Brain pericyte (primary cell): Measurements from ENCODE around the gene SELENOV.

Experiments used
- DNase-seq: peaks from one replicate; pipeline ENCODE4 v3.0.0-alpha.2; 2012; ENCODE audit warnings: low read depth, low spot score

Gene SELENOV

DNA sequence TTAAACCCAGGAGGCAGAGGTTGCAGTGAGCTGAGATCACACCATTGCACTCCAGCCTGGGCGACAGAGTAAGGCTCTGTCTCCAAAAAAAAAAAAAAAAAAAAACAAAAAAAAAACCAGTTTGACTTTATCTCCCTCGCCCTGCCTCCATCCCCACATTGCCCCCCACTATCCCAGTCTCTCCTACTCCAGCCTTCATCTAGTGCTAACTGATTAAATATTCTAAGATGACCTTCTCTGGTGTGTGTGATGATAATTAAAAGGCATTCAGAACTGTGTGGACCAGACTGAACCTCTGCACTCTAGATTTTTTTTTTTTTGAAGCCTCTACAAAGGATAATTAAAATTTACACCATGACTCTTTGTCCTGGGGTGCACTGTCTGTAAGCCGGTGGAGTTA, 22.2 kb upstream of the SELENOV start:
- DNase-seq = no peak

GRCh38 chr19:39494661-39495060, 20.3 kb upstream of the SELENOV start:
- DNase-seq = no peak

DNA sequence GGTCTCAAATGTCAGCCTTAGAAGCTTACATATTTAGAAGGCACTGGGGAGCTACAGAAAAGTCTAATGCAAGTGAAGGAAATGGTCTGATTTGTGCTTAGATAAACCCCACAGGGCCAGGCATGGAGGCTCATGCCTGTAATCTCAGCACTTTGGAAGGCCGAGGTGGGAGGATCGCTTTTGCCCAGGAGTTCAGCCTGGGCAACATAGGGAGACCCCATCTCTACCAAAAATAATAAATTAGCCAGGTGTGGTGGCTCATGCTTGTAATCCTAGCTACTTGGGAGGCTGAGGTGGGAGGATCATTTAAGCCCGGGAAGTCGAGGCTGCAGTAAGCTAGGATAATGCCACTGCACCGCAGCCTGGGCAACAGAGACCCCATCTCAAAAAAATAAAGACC, 18.9 kb upstream of the SELENOV start:
- DNase-seq = no peak

DNA sequence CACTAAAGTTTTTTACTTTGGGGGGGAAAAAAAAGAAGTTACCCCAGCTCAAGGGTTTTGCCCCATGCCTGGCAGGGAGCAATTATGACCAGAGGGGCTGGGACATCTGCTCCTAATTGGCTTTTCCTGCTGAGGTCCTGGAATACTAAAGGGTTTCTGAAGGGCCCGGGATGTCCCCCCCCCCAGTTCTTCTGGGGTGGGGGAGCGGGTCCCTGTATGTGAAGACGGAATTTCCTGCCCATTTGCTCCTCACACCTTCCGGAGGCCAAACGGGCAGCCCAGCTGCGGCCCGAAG, 17.3 kb upstream of the SELENOV start:
- DNase-seq = no peak

GRCh38 chr19:39497996-39498797, 16.7 kb upstream of the SELENOV start:
- no peak for DNase-seq

DNA sequence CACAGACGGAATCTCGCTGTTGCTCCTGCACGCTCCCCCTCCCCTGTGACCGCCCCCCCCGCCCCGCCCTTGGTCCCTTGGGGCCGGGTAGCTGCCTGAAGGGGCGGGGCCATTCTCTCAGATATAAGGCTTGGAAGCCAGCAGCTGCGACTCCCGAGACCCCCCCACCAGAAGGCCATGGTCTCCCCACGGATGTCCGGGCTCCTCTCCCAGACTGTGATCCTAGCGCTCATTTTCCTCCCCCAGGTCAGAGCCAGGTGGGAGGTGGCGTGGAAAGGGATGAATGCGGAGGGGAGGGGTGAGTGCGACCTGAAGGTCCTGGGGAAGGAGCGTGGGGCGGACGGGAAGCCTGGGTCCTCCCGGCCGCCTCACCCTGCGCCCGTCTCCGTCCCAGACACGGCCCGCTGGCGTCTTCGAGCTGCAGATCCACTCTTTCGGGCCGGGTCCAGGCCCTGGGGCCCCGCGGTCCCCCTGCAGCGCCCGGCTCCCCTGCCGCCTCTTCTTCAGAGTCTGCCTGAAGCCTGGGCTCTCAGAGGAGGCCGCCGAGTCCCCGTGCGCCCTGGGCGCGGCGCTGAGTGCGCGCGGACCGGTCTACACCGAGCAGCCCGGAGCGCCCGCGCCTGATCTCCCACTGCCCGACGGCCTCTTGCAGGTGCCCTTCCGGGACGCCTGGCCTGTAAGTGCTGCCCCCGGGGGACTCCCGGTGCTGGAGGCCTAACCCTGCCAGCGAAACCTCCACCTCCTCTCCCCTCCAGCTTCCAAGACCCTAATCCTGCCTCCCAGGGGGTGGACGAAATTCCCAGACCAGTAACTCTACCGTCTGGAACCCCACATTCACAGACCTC, 15.9 kb upstream of the SELENOV start, which contains the start of gene DLL3:
Gene DLL3, plus strand, starts transcription at position 150 of the 845 bp plus-strand sequence. Its CDS starts 28 bp downstream, at position 178.
- DNase-seq = no peak

DNA sequence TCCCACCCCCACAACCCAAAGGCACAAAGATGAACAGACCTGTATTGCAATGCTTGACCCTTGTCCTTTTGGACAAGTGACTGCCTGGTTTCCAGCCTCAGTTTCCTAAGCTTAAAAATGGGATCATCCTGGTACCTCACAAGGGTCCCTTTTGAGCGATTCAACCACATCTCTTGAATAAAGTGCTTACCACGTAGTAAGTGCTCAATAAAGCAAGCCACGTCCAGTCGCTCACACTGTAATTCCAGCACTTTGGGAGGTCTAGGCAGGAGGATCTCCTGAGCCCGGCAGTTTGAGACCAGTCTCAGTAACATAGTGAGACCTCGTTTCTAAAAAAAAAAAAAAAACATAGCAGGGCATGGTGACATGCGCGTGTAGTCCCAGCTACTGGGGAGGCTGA, 15.0 kb upstream of the SELENOV start:
- DNase-seq = no peak

DNA sequence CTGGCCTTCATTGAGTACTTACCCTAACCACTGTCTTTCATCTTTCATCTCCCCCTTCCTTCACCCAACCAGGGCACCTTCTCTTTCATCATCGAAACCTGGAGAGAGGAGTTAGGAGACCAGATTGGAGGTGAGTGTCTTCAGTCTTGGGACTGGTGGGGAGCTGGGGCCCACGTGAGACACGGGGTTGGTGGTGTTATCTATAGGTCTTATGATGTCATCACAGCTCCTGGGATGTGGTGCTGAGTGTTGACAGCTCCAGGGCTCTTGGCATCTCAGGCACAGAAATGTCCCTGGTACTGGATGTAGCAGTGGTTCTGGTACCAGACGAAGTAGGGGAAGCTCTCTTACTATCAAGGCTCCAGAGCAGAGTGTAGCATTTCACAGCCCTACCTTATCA, 14.4 kb upstream of the SELENOV start:
- DNase-seq = no peak

DNA sequence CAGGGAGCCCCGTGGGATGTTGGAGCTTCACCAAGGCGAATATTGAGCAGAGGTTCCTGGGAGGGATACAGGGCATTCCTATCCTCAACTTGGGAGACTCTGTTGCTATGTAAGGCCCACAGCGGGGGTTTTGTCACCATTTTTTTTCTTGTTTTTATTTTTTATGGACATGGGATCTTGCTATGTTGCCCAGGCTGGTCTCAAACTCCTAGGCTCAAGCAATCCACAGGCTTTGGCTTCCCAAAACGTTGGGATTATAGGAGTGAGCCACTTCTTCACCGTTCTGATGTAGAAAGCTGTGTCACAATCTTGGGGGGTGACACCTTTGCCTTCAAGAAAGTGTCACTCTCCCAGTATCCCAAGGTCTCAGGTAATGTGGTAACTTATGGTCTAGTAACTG, 13.6 kb upstream of the SELENOV start:
- DNase-seq = no peak

- DNase-seq = no peak
These were observed 12.1 kb upstream of the SELENOV start for GRCh38 chr19:39502640-39503417.

DNA sequence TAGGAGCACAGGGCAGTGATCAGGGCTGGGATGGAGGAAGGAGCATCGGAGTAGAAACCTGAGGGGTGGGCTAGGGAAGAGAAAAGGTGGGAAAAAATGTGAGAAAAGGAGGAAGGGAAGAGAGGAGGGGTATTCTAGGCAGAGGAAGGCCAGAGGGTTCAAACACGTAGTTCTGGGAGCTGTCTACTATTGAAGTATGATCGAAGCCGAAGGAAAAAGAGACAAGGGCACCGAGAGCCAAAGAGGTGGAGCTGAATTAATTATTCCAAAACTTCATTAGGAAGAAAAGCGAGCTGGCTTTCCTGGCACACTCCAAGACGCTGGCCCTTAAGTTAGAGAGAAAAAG, 8.4 kb upstream of the SELENOV start:
- no peak for DNase-seq

- DNase-seq = no peak
These were observed 7.8 kb upstream of the SELENOV start for GRCh38 chr19:39506944-39507714.

- DNase-seq = no peak
These were observed 7.1 kb upstream of the SELENOV start for GRCh38 chr19:39507715-39508364.

DNA sequence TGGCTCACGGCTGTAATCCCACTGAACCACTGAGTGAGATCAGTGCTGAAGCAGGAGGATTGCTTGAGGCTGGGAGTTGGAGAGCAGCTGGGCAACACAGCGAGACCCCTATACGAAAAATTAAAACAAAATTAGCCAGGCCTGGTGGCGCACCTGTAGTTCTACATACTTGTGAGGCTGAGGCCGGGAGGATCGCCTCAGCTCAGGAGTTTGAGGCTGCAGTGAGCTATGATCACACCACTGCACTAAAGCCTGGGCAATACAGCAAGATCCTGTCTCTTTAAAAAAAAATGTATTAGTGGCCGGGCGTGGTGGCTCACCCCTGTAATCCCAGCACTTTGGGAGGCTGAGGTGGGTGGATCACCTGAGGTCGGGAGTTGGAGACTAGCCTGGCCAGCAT, 6.3 kb upstream of the SELENOV start:
- no peak for DNase-seq

DNA sequence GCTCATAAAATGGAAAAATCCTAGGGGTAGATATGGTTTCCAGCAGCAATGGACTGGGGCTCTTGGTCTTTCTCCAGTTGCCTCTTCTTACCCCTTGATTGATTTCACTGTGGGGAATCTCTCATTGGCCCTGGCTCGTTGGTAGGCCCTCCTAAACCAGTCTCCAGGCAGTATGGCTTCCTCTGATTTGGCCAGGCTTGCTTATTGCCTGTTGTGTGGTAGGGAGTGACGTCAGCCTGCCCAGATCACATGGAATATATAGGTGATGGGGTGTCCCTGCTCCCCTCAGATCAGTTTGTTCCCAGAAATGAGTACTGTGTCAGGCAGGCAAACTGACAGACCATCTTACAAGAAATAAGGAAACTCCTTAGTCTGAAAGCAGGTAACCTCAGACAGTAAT, 5.7 kb upstream of the SELENOV start:
- DNase-seq = no peak

- DNase-seq = no peak
These were observed 2.0 kb upstream of the SELENOV start for GRCh38 chr19:39512988-39513387.

DNA sequence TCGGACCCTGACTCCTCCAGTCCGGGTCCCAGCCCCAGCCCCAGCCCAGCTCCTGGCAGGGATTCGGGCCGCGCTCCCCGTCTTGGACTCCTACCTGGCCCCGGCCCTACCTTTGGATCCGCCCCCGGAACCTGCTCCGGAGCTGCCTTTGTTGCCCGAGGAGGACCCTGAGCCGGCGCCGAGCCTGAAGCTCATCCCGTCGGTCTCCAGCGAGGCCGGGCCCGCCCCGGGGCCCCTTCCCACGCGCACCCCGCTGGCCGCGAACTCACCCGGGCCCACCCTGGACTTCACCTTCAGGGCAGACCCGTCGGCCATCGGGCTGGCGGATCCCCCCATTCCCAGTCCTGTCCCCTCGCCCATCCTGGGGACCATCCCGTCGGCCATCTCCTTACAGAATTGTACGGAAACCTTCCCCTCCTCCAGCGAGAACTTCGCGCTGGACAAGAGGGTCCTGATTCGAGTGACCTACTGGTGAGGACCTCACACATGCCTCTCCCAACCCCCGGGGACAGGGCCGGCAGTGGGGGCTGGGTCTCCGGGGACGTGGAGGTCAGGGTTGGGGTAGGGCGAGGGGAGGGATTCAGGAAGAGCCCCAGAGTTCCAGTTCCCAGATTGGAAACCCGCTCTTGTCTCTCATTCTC, 732 bp downstream of the SELENOV start:
- no peak for DNase-seq

GRCh38 chr19:39516270-39516669, 1.3 kb downstream of the SELENOV start:
- DNase-seq = no peak

DNA sequence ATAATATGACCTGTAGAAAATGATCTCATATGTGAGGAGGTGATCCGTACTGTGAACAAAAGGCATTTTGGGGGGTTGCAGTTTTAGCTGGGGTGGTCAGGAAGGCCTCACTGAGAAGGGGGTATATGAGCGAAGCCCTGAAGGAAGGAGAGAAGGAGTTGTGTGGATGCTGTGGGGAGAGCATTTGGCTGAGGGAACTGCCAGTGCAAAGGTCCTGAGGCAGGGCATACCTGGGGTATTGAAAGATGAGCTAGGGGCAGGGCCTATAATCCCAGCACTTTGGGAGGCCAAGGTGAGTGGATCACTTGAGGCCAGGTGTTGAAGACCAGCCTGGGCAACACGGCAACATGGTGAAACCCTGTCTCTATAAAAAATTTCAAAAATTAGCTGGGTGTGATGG, 2.5 kb downstream of the SELENOV start:
- no peak for DNase-seq

DNA sequence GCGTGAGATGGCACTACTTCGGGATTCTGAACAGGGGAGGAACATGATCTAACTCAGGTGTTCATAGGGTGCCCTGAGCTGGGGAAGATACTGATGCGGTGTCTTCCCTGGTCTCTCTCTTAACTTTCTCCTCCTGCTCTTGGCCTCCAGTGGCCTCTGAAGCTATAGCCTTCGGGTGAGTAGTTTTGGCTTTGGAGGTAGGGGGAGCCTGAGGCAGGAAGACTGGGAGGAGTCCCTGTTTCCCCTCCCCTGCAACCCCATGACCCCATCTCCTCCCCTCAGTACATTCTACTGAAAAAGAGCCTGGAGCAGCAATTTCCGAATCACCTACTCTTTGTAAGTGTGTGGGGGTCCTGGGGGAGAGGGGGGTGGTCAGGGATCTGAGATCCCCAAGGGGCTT, 3.5 kb downstream of the SELENOV start:
- no peak for DNase-seq

DNA sequence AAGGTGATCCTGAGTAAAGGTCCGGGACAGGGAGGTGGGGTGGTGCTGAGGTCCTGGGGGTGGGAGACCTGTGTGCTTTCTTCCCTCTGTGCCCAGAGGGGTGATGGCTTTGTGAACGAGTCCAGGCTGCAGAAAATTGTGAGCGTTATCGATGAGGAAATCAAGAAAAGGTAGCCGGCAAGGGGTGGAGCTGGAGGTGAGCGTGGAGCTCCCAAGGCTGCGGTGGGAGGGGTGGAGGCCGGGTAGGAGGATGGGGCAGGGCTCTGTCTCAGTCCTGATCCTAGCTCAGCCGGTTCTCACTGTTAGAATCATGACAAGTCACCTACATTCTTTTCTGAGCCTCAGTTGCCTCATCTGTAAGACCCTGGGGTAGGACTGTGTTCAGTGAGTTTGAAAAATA, 4.0 kb downstream of the SELENOV start:
- DNase-seq = no peak
